HG02870 (cell line): Measurements from ENCODE around the gene NTHL1.
A peak's percentile ranks its signal among the peaks of the same experiment; 100 is the strongest.

ENCODE experiments used
- ATAC-seq: cut with Tn5 transposase; IDR thresholded peaks from one replicate; pipeline ENCODE4 v1.9.1; 2021; ENCODE audit warnings: mild to moderate bottlenecking, moderate library complexity; ENCODE audit not compliant: unreplicated experiment

The NTHL1 gene

GRCh38 chr16:2047330-2048115 lies at the start of gene NTHL1, which contains the start of gene TSC2:
Gene NTHL1, minus strand, starts transcription at chr16:2047834. Its CDS starts 11 bp downstream, at chr16:2047823.
Gene TSC2, plus strand, starts transcription at chr16:2047985. Its CDS starts 631 bp downstream, at chr16:2048616.
- ATAC-seq, result peak; percentile 93

- ATAC-seq, result no peak
These were observed 49.4 kb upstream of the NTHL1 start for GRCh38 chr16:2096853-2097595.

- no peak for ATAC-seq
These were observed 48.4 kb upstream of the NTHL1 start for GRCh38 chr16:2095918-2096582.

GRCh38 chr16:2095315-2095853 lies 47.8 kb upstream of the NTHL1 start:
- ATAC-seq, result no peak

GRCh38 chr16:2093793-2094192 lies 46.2 kb upstream of the NTHL1 start:
- no peak for ATAC-seq

- ATAC-seq, result no peak
These were observed 45.2 kb upstream of the NTHL1 start for GRCh38 chr16:2092866-2093265.

GRCh38 chr16:2092256-2092620 lies 44.6 kb upstream of the NTHL1 start:
- ATAC-seq, result no peak

GRCh38 chr16:2091547-2092255 lies 44.1 kb upstream of the NTHL1 start:
- no peak for ATAC-seq

- ATAC-seq, result no peak
These were observed 43.3 kb upstream of the NTHL1 start for GRCh38 chr16:2090777-2091546.

- no peak for ATAC-seq
These were observed 42.8 kb upstream of the NTHL1 start for GRCh38 chr16:2090481-2090776.

- ATAC-seq, result no peak
These were observed 42.3 kb upstream of the NTHL1 start for GRCh38 chr16:2089706-2090480.

GRCh38 chr16:2088759-2089358 lies 41.2 kb upstream of the NTHL1 start:
- no peak for ATAC-seq

GRCh38 chr16:2087748-2088631 lies 40.4 kb upstream of the NTHL1 start:
- ATAC-seq, result no peak

- no peak for ATAC-seq
These were observed 39.4 kb upstream of the NTHL1 start for GRCh38 chr16:2086812-2087747.

GRCh38 chr16:2086106-2086742 lies 38.6 kb upstream of the NTHL1 start:
- no peak for ATAC-seq

- no peak for ATAC-seq
These were observed 38.0 kb upstream of the NTHL1 start for GRCh38 chr16:2085669-2086068.
